ENCODE results near the gene TMEM91.
A peak's percentile ranks its signal among the peaks of the same experiment; 100 is the strongest.
"Not testable (repeated sequence)": the region's sequence is repeated elsewhere in the genome, so short reads cannot be mapped to it uniquely, and the experiment has no call there.

TMEM91 gene

GRCh38 chr19:41407271-41407670 lies 30.9 kb downstream of the TMEM91 start:
- Histone ChIP-seq H3K4me2 (peak overlapping the region; percentile 61), H3K9ac (peak overlapping the region; percentile 19; the same call in 1 of the 2 replicates), H3K36me3 (peaks cover 64% of the 10 kb centered on the region), H4K20me1 (peaks cover 30% of the 10 kb centered on the region; the same call in 1 of the 2 replicates), H3K27me3 (no peaks in the 10 kb centered on the region), H3K9me3 (no peaks in the 10 kb centered on the region), H3K4me1 (peaks cover 64% of the 10 kb centered on the region), H3K4me3 (no peak overlapping the region), H3K27ac (peak overlapping the region; percentile 82; the same call in 1 of the 2 replicates)
- no peak for TF ChIP-seq Cebpa-rat (IDR thresholded peaks at IDR 0.05)

DNA sequence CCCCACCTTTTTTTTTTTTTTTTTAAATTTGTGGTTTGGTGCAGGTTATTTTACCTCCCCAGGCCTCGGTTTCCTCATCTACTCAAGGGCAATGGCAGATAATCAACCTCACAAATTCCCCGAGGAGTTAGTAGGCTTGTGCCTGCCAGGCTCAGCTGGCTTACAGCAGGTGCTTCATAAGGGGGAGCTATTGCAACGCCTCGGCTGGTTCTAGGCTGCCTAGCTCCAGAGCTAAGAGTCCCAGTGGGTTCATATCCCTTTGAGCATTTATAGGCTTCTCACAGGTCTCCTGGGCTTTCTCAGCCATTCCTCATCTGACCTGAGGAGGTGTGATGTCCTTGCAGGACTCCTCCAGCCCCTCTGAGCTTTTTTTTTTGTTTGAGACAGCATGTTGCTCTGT lies 31.9 kb downstream of the TMEM91 start:
- peak overlapping the region; percentile 61 for H3K4me2 ChIP-seq
- H3K9me3 ChIP-seq, result no peaks in the 10 kb centered on the region
- H3K27ac ChIP-seq, result peak overlapping the region; percentile 82; the same call in 1 of the 2 replicates
- no peak overlapping the region for H3K4me3 ChIP-seq
- H3K9ac ChIP-seq, result no peak overlapping the region
- H3K4me1 ChIP-seq, result peaks cover 70% of the 10 kb centered on the region
- TF ChIP-seq Cebpa-rat (IDR thresholded peaks at IDR 0.05), result no peak
- H3K36me3 ChIP-seq, result peaks cover 62% of the 10 kb centered on the region
- H3K27me3 ChIP-seq, result no peaks in the 10 kb centered on the region
- peaks cover 20% of the 10 kb centered on the region; the same call in 1 of the 2 replicates for H4K20me1 ChIP-seq

DNA sequence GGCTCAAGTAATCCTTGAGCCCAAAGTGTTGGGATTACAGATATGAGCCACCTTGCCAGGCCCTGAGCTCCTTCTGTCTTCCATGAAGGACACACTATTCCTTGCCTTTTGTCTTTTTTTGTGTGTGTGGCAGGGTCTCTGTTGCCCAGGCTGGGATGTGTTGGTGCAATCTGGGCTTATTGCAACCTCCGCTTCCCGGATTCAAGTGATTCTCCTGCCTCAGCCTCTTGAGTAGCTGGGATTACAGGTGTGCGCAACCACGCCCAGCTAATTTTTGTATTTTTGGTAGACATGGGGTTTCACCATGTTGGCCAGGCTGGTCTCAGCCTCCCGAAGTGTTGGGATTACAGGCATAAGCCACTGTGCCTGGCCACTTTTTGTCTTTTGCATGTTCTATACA lies 32.5 kb downstream of the TMEM91 start:
- Histone ChIP-seq H3K4me1 (peaks cover 70% of the 10 kb centered on the region), H3K4me2 (peak overlapping the region; percentile 61), H3K27ac (peak overlapping the region; percentile 82), H4K20me1 (peaks cover 15% of the 10 kb centered on the region; the same call in 1 of the 2 replicates), H3K36me3 (peaks cover 62% of the 10 kb centered on the region)
- H3K4me3 ChIP-seq, H3K9me3 ChIP-seq, H3K9ac ChIP-seq, H3K27me3 ChIP-seq: not testable (repeated sequence)

DNA sequence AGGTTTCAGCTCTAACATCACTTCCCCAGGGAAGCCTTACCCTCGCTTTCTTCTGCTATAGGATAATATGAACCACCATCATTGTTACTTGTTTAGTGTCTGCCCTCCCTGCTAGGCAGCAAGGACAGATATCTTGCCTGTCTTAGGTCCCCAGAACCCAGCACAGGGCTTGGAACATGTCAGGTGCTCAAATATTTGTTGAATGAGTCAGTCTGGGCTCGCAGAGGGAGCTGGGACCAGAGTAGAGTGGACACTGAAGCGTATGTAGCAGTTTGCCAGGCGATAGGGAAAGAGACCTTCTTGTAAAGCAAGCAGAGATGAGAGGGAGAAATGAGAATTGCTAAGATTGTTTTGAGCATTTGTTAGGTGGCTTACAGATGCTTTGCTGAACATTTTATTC lies 33.0 kb downstream of the TMEM91 start:
- H3K4me3 ChIP-seq, result no peak overlapping the region
- H3K27me3 ChIP-seq, result no peaks in the 10 kb centered on the region
- H3K4me1 ChIP-seq, result peaks cover 74% of the 10 kb centered on the region
- peaks cover 64% of the 10 kb centered on the region for H3K36me3 ChIP-seq
- no peaks in the 10 kb centered on the region for H3K9me3 ChIP-seq
- peak overlapping the region; percentile 53; the same call in 1 of the 2 replicates for H3K9ac ChIP-seq
- peaks cover 13% of the 10 kb centered on the region; the same call in 1 of the 2 replicates for H4K20me1 ChIP-seq
- no peak for TF ChIP-seq Cebpa-rat (IDR thresholded peaks at IDR 0.05)
- H3K27ac ChIP-seq, result peak overlapping the region; percentile 82
- H3K4me2 ChIP-seq, result peak overlapping the region; percentile 61

- Histone ChIP-seq H3K4me3 (0 out of 2 replicates have a peak overlapping the region, but pooled peaks have one; percentile 28), H3K4me1 (peaks cover 86% of the 10 kb centered on the region), H3K9ac (peak overlapping the region; percentile 53; the same call in 1 of the 2 replicates), H3K4me2 (peak overlapping the region; percentile 61), H4K20me1 (peaks cover 6% of the 10 kb centered on the region; the same call in 1 of the 2 replicates), H3K27me3 (no peaks in the 10 kb centered on the region), H3K36me3 (peaks cover 67% of the 10 kb centered on the region), H3K9me3 (no peaks in the 10 kb centered on the region), H3K27ac (peak overlapping the region; percentile 82)
- no peak for TF ChIP-seq Cebpa-rat (IDR thresholded peaks at IDR 0.05)
Observed at GRCh38 chr19:41410336-41411054, 34.2 kb downstream of the TMEM91 start.

GRCh38 chr19:41411100-41411967 lies 35.0 kb downstream of the TMEM91 start:
- Histone ChIP-seq H3K4me2 (peak overlapping the region; percentile 61), H3K9me3 (no peaks in the 10 kb centered on the region), H3K27me3 (no peaks in the 10 kb centered on the region), H4K20me1 (no peaks in the 10 kb centered on the region; the same call in 1 of the 2 replicates), H3K4me1 (peaks cover 86% of the 10 kb centered on the region), H3K27ac (peak overlapping the region; percentile 82; the same call in 1 of the 2 replicates), H3K36me3 (peaks cover 64% of the 10 kb centered on the region), H3K4me3 (no peak overlapping the region), H3K9ac (peak overlapping the region; percentile 10; the same call in 1 of the 2 replicates)
- TF ChIP-seq Cebpa-rat (IDR thresholded peaks at IDR 0.05), result no peak

- no peak for TF ChIP-seq Cebpa-rat (IDR thresholded peaks at IDR 0.05)
- Histone ChIP-seq H3K4me1 (peaks cover 84% of the 10 kb centered on the region), H3K4me2 (no peak overlapping the region), H3K27ac (peak overlapping the region; percentile 82; the same call in 1 of the 2 replicates), H3K36me3 (peaks cover 70% of the 10 kb centered on the region), H3K27me3 (no peaks in the 10 kb centered on the region), H3K4me3 (no peak overlapping the region), H4K20me1 (no peaks in the 10 kb centered on the region; the same call in 1 of the 2 replicates), H3K9me3 (no peaks in the 10 kb centered on the region), H3K9ac (peak overlapping the region; percentile 10; the same call in 1 of the 2 replicates)
Observed at GRCh38 chr19:41411968-41412265, 35.6 kb downstream of the TMEM91 start.

- TF ChIP-seq Cebpa-rat (IDR thresholded peaks at IDR 0.05), result no peak
- Histone ChIP-seq H3K27me3 (no peaks in the 10 kb centered on the region), H3K4me2 (peak overlapping the region; percentile 77), H4K20me1 (no peaks in the 10 kb centered on the region; the same call in 1 of the 2 replicates), H3K9me3 (no peaks in the 10 kb centered on the region), H3K27ac (peak overlapping the region; percentile 74), H3K9ac (peak overlapping the region; percentile 9; the same call in 1 of the 2 replicates), H3K4me3 (no peak overlapping the region), H3K36me3 (peaks cover 74% of the 10 kb centered on the region), H3K4me1 (peaks cover 74% of the 10 kb centered on the region)
Observed at GRCh38 chr19:41412953-41413352, 36.6 kb downstream of the TMEM91 start.

GRCh38 chr19:41413947-41414346 lies 37.6 kb downstream of the TMEM91 start:
- TF ChIP-seq Cebpa-rat (IDR thresholded peaks at IDR 0.05), result no peak
- Histone ChIP-seq H3K27me3 (no peaks in the 10 kb centered on the region), H3K4me1 (peaks cover 64% of the 10 kb centered on the region), H3K36me3 (peaks cover 84% of the 10 kb centered on the region), H3K9ac (peak overlapping the region; percentile 9; the same call in 1 of the 2 replicates), H3K4me3 (no peak overlapping the region), H3K4me2 (peak overlapping the region; percentile 77), H4K20me1 (no peaks in the 10 kb centered on the region), H3K27ac (peak overlapping the region; percentile 74), H3K9me3 (no peaks in the 10 kb centered on the region)

Data from BLaER1 (cell line).